Measurements from ENCODE around the gene TBC1D32. TPM values are rescaled to one million over a fixed set of nuclear protein-coding genes. Genes with fewer than 3 reads are reported as not detected.
"Not testable (repeated sequence)": the region's sequence is repeated elsewhere in the genome, so short reads cannot be mapped to it uniquely, and the experiment has no call there.

TBC1D32 gene
- total RNA-seq, 1 experiment from 2014 or later, result 3.4 TPM

DNA sequence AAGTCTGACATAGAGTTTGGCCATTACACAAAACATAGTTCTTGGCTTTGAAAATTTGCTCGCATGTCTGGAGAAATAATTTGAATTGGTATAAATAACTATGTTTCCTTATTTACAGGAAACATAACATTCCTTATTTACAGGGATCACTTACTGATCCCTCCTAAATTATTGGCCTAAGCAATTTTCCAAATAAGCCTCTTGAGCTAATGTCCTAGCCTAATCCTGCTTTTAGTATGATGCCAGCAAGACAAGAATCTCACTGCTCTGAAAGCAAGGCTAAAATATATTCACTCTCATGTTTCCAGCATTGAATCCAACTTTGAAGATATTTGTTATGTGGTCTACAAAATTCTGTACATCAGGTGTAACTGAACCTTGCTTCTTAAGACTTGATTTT is 4.1 kb upstream of the TBC1D32 start:
- Mint-ChIP-seq H3K4me1 (ENCODE audit: low read depth, unreplicated experiment) (no peaks in the 10 kb centered on the region), H3K27me3 (ENCODE audit: insufficient read depth, unreplicated experiment) (peaks cover 2% of the 10 kb centered on the region), H3K4me3 (ENCODE audit: unreplicated experiment) (no peak overlapping the region), H3K27ac (ENCODE audit: unreplicated experiment) (no peak overlapping the region), H3K9me3 (ENCODE audit: unreplicated experiment) (no peaks in the 10 kb centered on the region), H3K36me3 (ENCODE audit: insufficient read depth, unreplicated experiment) (peaks cover 6% of the 10 kb centered on the region)
- no peaks in the 10 kb centered on the region for H3K9me3 ChIP-seq
- TF ChIP-seq CTCF (IDR thresholded peaks at IDR 0.05; ENCODE audit: insufficient read depth in 1 of 2, low read depth in 1 of 2, low read length in 1 of 2, severe bottlenecking in 1 of 2, unreplicated experiment in 1 of 2), result no peak
- DNase-seq, result no peak
- H3K4me3 ChIP-seq (ENCODE audit: low read depth, low read length), result no peak overlapping the region
- H3K4me1 ChIP-seq, result peaks cover 4% of the 10 kb centered on the region; the same call in 1 of the 2 replicates
- intact Hi-C loops (cut with micrococcal nuclease; ENCODE audit: unreplicated experiment), result loop anchor here (10.0 kb wide), 1 partner anchor 846 kb away; no protein-coding TSS in a partner anchor
- H3K27me3 ChIP-seq (replicated peaks; ENCODE audit: control insufficient read depth, insufficient read depth, low read length), result no peaks in the 10 kb centered on the region
- H3K36me3 ChIP-seq (ENCODE audit: control insufficient read depth, insufficient read depth, low read length), result no peaks in the 10 kb centered on the region
- ChIA-PET POLR2A (no interaction called here), CTCF (no interaction called here)
- no TSS peak for BruUV-seq (replicated peaks)

- Mint-ChIP-seq H3K27ac (ENCODE audit: unreplicated experiment) (peak overlapping the region; percentile 87), H3K4me3 (ENCODE audit: unreplicated experiment) (peak overlapping the region; percentile 81), H3K27me3 (ENCODE audit: insufficient read depth, unreplicated experiment) (no peaks in the 10 kb centered on the region), H3K4me1 (ENCODE audit: low read depth, unreplicated experiment) (no peaks in the 10 kb centered on the region), H3K9me3 (ENCODE audit: unreplicated experiment) (no peaks in the 10 kb centered on the region), H3K36me3 (ENCODE audit: insufficient read depth, unreplicated experiment) (peaks cover 6% of the 10 kb centered on the region)
- H3K27me3 ChIP-seq (replicated peaks; ENCODE audit: control insufficient read depth, insufficient read depth, low read length), result no peaks in the 10 kb centered on the region
- H3K4me1 ChIP-seq, result peaks cover 9% of the 10 kb centered on the region; the same call in 1 of the 2 replicates
- peak overlapping the region; percentile 48 for H3K4me3 ChIP-seq (ENCODE audit: low read depth, low read length)
- ChIA-PET CTCF (interaction anchor here (0.5 kb wide), 1 partner anchor 65 kb away, joined by 4 read pairs; no protein-coding TSS in a partner anchor), POLR2A (no interaction called here)
- TF ChIP-seq CTCF (IDR thresholded peaks at IDR 0.05; ENCODE audit: insufficient read depth in 1 of 2, low read depth in 1 of 2, low read length in 1 of 2, severe bottlenecking in 1 of 2, unreplicated experiment in 1 of 2), result no peak
- no peak for DNase-seq
- no peaks in the 10 kb centered on the region for H3K9me3 ChIP-seq
- BruUV-seq (replicated peaks), result no TSS peak
- no peaks in the 10 kb centered on the region for H3K36me3 ChIP-seq (ENCODE audit: control insufficient read depth, insufficient read depth, low read length)
- intact Hi-C loops (cut with micrococcal nuclease; ENCODE audit: unreplicated experiment), result loop anchor here (10.0 kb wide), 1 partner anchor 849 kb away; no protein-coding TSS in a partner anchor
Observed at GRCh38 chr6:121335087-121336008, 1.1 kb upstream of the TBC1D32 start.

DNA sequence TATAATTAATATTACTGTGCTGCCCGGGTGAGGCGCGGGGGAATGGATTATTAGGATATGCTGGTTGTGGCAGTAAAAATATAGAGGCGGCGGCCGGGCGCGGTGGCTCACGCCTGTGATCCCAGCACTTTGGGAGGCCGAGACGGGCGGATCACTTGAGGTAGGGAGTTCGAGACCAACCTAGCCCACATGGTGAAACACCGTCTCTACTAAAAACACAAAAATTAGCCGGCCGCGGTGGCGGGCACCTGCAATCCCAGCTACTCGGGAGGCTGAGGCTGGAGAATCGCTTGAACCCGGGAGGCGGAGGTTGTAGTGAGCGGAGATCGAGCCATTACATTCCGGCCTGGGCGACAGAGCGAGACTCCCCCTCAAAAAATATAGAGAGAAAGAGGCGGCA is 586 bp downstream of the TBC1D32 start:
- CTCF ChIA-PET; H3K9me3 Mint-ChIP-seq (ENCODE audit: unreplicated experiment); POLR2A ChIA-PET; H3K4me1 Mint-ChIP-seq (ENCODE audit: low read depth, unreplicated experiment); DNase-seq; H3K36me3 ChIP-seq (ENCODE audit: control insufficient read depth, insufficient read depth, low read length); H3K9me3 ChIP-seq; H3K27me3 Mint-ChIP-seq (ENCODE audit: insufficient read depth, unreplicated experiment); H3K36me3 Mint-ChIP-seq (ENCODE audit: insufficient read depth, unreplicated experiment); H3K27me3 ChIP-seq (replicated peaks; ENCODE audit: control insufficient read depth, insufficient read depth, low read length); H3K4me1 ChIP-seq; H3K27ac Mint-ChIP-seq (ENCODE audit: unreplicated experiment): not testable (repeated sequence)
- peak overlapping the region; percentile 81 for H3K4me3 Mint-ChIP-seq (ENCODE audit: unreplicated experiment)
- peak overlapping the region; percentile 48 for H3K4me3 ChIP-seq (ENCODE audit: low read depth, low read length)
- intact Hi-C loops (cut with micrococcal nuclease; ENCODE audit: unreplicated experiment), result loop anchor here (10.0 kb wide), 1 partner anchor 851 kb away; no protein-coding TSS in a partner anchor
- BruUV-seq (replicated peaks), result TSS peak; percentile 38

Measured in Caco-2 (cell line).